ENCODE data around the gene MVD.
A peak's percentile ranks its signal among the peaks of the same experiment; 100 is the strongest.

The MVD gene

GRCh38 chr16:88701581-88702370 is 38.9 kb upstream of the MVD start:
- in situ Hi-C loops (cut with HindIII; ENCODE audit: low pct_ligation_motif_present, low sequenced_read_pairs), result no loop called here
- Histone ChIP-seq H3K4me3 (ENCODE audit: low read depth, low read length) (no peak overlapping the region), H3K27ac (peak overlapping the region; percentile 23), H3K27me3 (replicated peaks) (no peaks in the 10 kb centered on the region), H3K36me3 (replicated peaks) (peaks cover 19% of the 10 kb centered on the region)
- TF ChIP-seq CTCF (IDR thresholded peaks at IDR 0.05; ENCODE audit: low read depth, low read length, missing control alignments), result no peak
- DNase-seq, result no peak

GRCh38 chr16:88700636-88701482 is 38.0 kb upstream of the MVD start:
- Histone ChIP-seq H3K27ac (peak overlapping the region; percentile 49), H3K27me3 (replicated peaks) (no peaks in the 10 kb centered on the region), H3K4me3 (ENCODE audit: low read depth, low read length) (peak overlapping the region; percentile 27), H3K36me3 (replicated peaks) (peaks cover 25% of the 10 kb centered on the region)
- DNase-seq, result peak; percentile 94
- no peak for TF ChIP-seq CTCF (IDR thresholded peaks at IDR 0.05; ENCODE audit: low read depth, low read length, missing control alignments)
- in situ Hi-C loops (cut with HindIII; ENCODE audit: low pct_ligation_motif_present, low sequenced_read_pairs), result no loop called here

GRCh38 chr16:88700322-88700635 is 37.4 kb upstream of the MVD start:
- H3K4me3 ChIP-seq (ENCODE audit: low read depth, low read length), result no peak overlapping the region
- no peak for DNase-seq
- H3K36me3 ChIP-seq (replicated peaks), result peaks cover 25% of the 10 kb centered on the region

GRCh38 chr16:88699180-88699579 is 36.3 kb upstream of the MVD start:
- H3K4me3 ChIP-seq (ENCODE audit: low read depth, low read length), result no peak overlapping the region
- H3K36me3 ChIP-seq (replicated peaks), result peaks cover 25% of the 10 kb centered on the region
- H3K27me3 ChIP-seq (replicated peaks), result no peaks in the 10 kb centered on the region
- no peak overlapping the region for H3K27ac ChIP-seq
- in situ Hi-C loops (cut with HindIII; ENCODE audit: low pct_ligation_motif_present, low sequenced_read_pairs), result no loop called here
- no peak for TF ChIP-seq CTCF (IDR thresholded peaks at IDR 0.05; ENCODE audit: low read depth, low read length, missing control alignments)
- DNase-seq, result no peak

More at GRCh38 chr16:88700322-88700635, 37.4 kb upstream of the MVD start:
- no peak overlapping the region for H3K27ac ChIP-seq
- no peaks in the 10 kb centered on the region for H3K27me3 ChIP-seq (replicated peaks)
- in situ Hi-C loops (cut with HindIII; ENCODE audit: low pct_ligation_motif_present, low sequenced_read_pairs), result no loop called here
- no peak for TF ChIP-seq CTCF (IDR thresholded peaks at IDR 0.05; ENCODE audit: low read depth, low read length, missing control alignments)

DNA sequence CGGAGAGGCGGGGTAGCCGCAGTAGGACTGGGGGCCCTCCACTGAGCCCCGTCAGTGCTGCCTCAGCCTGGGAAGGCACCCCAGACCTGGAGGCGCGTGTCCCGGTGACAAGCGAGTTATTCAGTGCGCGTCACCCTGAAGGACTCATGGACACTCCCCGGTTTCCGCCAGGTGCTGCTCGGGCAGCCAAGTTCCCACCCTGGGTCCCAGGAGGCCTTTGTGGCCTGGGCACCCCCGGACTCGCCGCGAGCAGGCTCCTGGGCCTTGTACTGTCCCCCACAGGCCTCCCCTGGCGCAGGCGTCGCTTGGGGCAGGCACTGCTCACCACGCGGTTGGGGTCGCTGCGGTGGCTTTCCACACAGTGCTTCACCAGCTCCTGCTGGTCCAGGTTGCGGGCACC is 35.8 kb upstream of the MVD start:
- Histone ChIP-seq H3K4me3 (ENCODE audit: low read depth, low read length) (no peak overlapping the region), H3K27me3 (replicated peaks) (no peaks in the 10 kb centered on the region), H3K36me3 (replicated peaks) (peaks cover 25% of the 10 kb centered on the region), H3K27ac (no peak overlapping the region)
- DNase-seq, result no peak
- in situ Hi-C loops (cut with HindIII; ENCODE audit: low pct_ligation_motif_present, low sequenced_read_pairs), result no loop called here
- no peak for TF ChIP-seq CTCF (IDR thresholded peaks at IDR 0.05; ENCODE audit: low read depth, low read length, missing control alignments)
